K562 (cell line): ENCODE results near the gene VRK1. TPM values are rescaled to one million over a fixed set of nuclear protein-coding genes. Genes with fewer than 3 reads are reported as not detected.

Experiments used
- ATAC-seq: fragments of 200-7000 bp; cut with Tn5 transposase; 3 replicates; pipeline ENCODE4 v1.9.1; 2020; ENCODE audit warnings: moderate library complexity
- BruUV-seq: library from RNA; stranded (reverse); fragments of 400-500 nt; replicated peaks from 2 replicates; lab custom pipeline; 2021; lab: Mats Ljungman, UMichigan
- CTCF ChIA-PET: fragments of 300-600 bp; formaldehyde crosslinking; extraction: SDS; loops from one replicate; lab custom pipeline; 2021; ENCODE audit warnings: low intra/inter-chr PET ratio; lab: Yijun Ruan, JAX
- POLR2A ChIA-PET: fragments of 300-600, 350-650 bp; sonication (Branson Sonifier 250); formaldehyde crosslinking; extraction: SDS; loops from one replicate; lab custom pipeline; 2021; ENCODE audit warnings: antibody characterized with exemption, inconsistent platforms; lab: Yijun Ruan, JAX
- DNase-seq, 4 experiments: peaks; one replicate each; pipeline versions ENCODE4 v3.0.0 to v3.0.0-alpha.2; 2011 to 2018; ENCODE audit warnings: low spot score in 3 of 4, mixed read lengths in 3 of 4; ENCODE audit errors: extremely low read depth in 1 of 4
- FAIRE-seq: peaks from 2 replicates; lab custom pipeline; 2011; peaks lifted over from hg19 to GRCh38; lab: Jason Lieb, UNC
- H2AFZ ChIP-seq: 2 replicates; pipeline ENCODE4 v1.6.0; 2011; ENCODE audit warnings: low read depth, low read length, control low read depth, inconsistent platforms
- H3K27ac ChIP-seq: fragments of 200-600 bp; 3 replicates; pipeline ENCODE4 v1.8.0; 2011; ENCODE audit warnings: low read depth, mild to moderate bottlenecking, control low read depth, inconsistent platforms, low read length, moderate library complexity, mixed read lengths; ENCODE audit errors: extremely low read depth
- H3K27me3 ChIP-seq, 2 experiments: fragments of 300-600 bp in 1 of 2; 2 replicates in 1 of 2; 3 replicates in 1 of 2; pipeline versions ENCODE4 v1.6.0 to v1.8.0; 2011; ENCODE audit warnings: inconsistent platforms in 2 of 2, low read length in 2 of 2, mild to moderate bottlenecking in 1 of 2, mixed read lengths in 1 of 2, moderate library complexity in 1 of 2; ENCODE audit not compliant: control insufficient read depth in 2 of 2, insufficient read depth in 2 of 2
- H3K36me3 ChIP-seq: fragments of 300-600 bp; 3 replicates; pipeline ENCODE4 v1.8.0; 2011; ENCODE audit warnings: mild to moderate bottlenecking, low read length, inconsistent platforms; ENCODE audit not compliant: control insufficient read depth, insufficient read depth
- H3K4me1 ChIP-seq, 2 experiments: fragments of 200-600 bp in 1 of 2; replicated peaks in 1 of 2; 2 replicates in 1 of 2; 3 replicates in 1 of 2; pipeline versions ENCODE4 v1.5.1 to v1.8.0; 2011; ENCODE audit warnings: inconsistent platforms in 2 of 2, low read length in 2 of 2, mild to moderate bottlenecking in 1 of 2, mixed read lengths in 1 of 2, moderate library complexity in 1 of 2; ENCODE audit not compliant: control insufficient read depth in 2 of 2, insufficient read depth in 2 of 2
- H3K4me2 ChIP-seq: 2 replicates; pipeline ENCODE4 v1.6.1; 2011; ENCODE audit warnings: low read length, control low read depth, inconsistent platforms, mixed read lengths; ENCODE audit not compliant: insufficient read depth
- H3K4me3 ChIP-seq: fragments of 200-600 bp; sonication (generic), shearing (Covaris generic); 2 replicates; pipeline ENCODE4 v1.5.1; 2016; ENCODE audit warnings: control low read depth, inconsistent platforms
- H3K79me2 ChIP-seq: fragments of 200-600 bp; 3 replicates; pipeline ENCODE4 v1.8.0; 2011; ENCODE audit warnings: low read length, inconsistent platforms; ENCODE audit not compliant: control insufficient read depth, insufficient read depth
- H3K9ac ChIP-seq, 2 experiments: 2 replicates each; pipeline versions ENCODE4 v1.6.0 to v1.6.1; 2011; ENCODE audit warnings: low read depth in 2 of 2, low read length in 2 of 2, control low read depth in 1 of 2, inconsistent platforms in 1 of 2, mild to moderate bottlenecking in 1 of 2, mixed read lengths in 1 of 2; ENCODE audit not compliant: insufficient read depth in 1 of 2
- H3K9me1 ChIP-seq: one replicate; pipeline ENCODE4 v1.6.0; 2011; ENCODE audit warnings: inconsistent platforms, mild to moderate bottlenecking, low read length, moderate library complexity; ENCODE audit not compliant: control insufficient read depth, insufficient read depth
- H3K9me3 ChIP-seq: replicated peaks from 2 replicates; pipeline ENCODE4 v1.5.1; 2011; ENCODE audit warnings: low read depth, low read length, inconsistent platforms; ENCODE audit not compliant: control insufficient read depth, insufficient read depth
- H4K20me1 ChIP-seq: replicated peaks from 2 replicates; pipeline ENCODE4 v1.6.1; 2011; ENCODE audit warnings: low read length, inconsistent platforms, mixed read lengths; ENCODE audit not compliant: control insufficient read depth, insufficient read depth
- ARNT ChIP-seq, 2 experiments: fragments of 450-650 bp; IDR thresholded peaks; 2 replicates each; pipeline ENCODE4 v1.6.1; 2016; ENCODE audit warnings: mild to moderate bottlenecking in 1 of 2
- CSDE1 ChIP-seq, 2 experiments: fragments of 450-650 bp; IDR thresholded peaks; 2 replicates each; pipeline ENCODE4 v1.6.1; 2016; ENCODE audit warnings: mild to moderate bottlenecking in 1 of 2
- ELF2 ChIP-seq: fragments of 250-450 bp; sonication (Bioruptor Pico); IDR thresholded peaks from 2 replicates; pipeline ENCODE4 v1.5.0; 2021; ENCODE audit warnings: mild to moderate bottlenecking
- KAT7 ChIP-seq: sonication (generic); formaldehyde crosslinking; IDR thresholded peaks from 2 replicates; pipeline ENCODE4 v1.8.0; 2022; ENCODE audit warnings: missing genetic modification reagents, mild to moderate bottlenecking, borderline replicate concordance
- MAFG ChIP-seq: fragments of 450-650 bp; conservative IDR thresholded peaks from 2 replicates; pipeline ENCODE4 v1.6.1; 2016; ENCODE audit warnings: missing genetic modification characterization, missing compliant biosample characterization
- PTTG1 ChIP-seq: fragments of 450-650 bp; IDR thresholded peaks from 2 replicates; pipeline ENCODE4 v1.6.1; 2016; ENCODE audit warnings: low read depth, mild to moderate bottlenecking, missing genetic modification characterization, missing compliant biosample characterization
- SMARCA5 ChIP-seq: fragments of 450-650 bp; IDR thresholded peaks from 2 replicates; pipeline ENCODE4 v1.6.1; 2016
- ZBTB26 ChIP-seq: fragments of 450-650 bp; formaldehyde crosslinking; IDR thresholded peaks from 2 replicates; pipeline ENCODE4 v1.4.0; 2022; ENCODE audit warnings: missing genetic modification characterization
- ZNF140 ChIP-seq: fragments of 250-450 bp; sonication (Bioruptor Pico); IDR thresholded peaks from 2 replicates; pipeline ENCODE4 v1.8.0; 2021; ENCODE audit warnings: moderate library complexity, mild to moderate bottlenecking, inconsistent platforms
- ZNF232 ChIP-seq: sonication (generic); formaldehyde crosslinking; IDR thresholded peaks from 2 replicates; pipeline ENCODE4 v1.8.0; 2022; ENCODE audit warnings: mild to moderate bottlenecking, missing genetic modification reagents
- ZNF239 ChIP-seq: fragments of 250-450 bp; sonication (Bioruptor Pico); IDR thresholded peaks from 2 replicates; pipeline ENCODE4 v1.4.0; 2020; ENCODE audit warnings: mild to moderate bottlenecking
- ZNF436 ChIP-seq: fragments of 250-450, 450-650 bp; sonication (Bioruptor Pico); formaldehyde crosslinking; IDR thresholded peaks from 2 replicates; pipeline ENCODE4 v1.7.0; 2020; ENCODE audit warnings: mild to moderate bottlenecking
- WGBS: fragments of 100-300 bp; shearing (Covaris generic); methylation state at CpG from one replicate; pipeline ENCODE4 v1.1.6; 2016; ENCODE audit warnings: low coverage, mixed read lengths; ENCODE audit not compliant: insufficient coverage; ENCODE audit errors: missing lambda C conversion rate; 5-methylcytosine and 5-hydroxymethylcytosine counted together
- in situ Hi-C: fragments of 300-500 bp; cut with MboI; formaldehyde crosslinking; loops from 4 replicates; pipeline ENCODE4 v1.15.0; 2018; ENCODE audit warnings: inconsistent platforms, mixed read lengths
- intact Hi-C: fragments of 100-400 bp; cut with micrococcal nuclease; formaldehyde crosslinking; loops from 2 replicates; pipeline ENCODE4 v1.14.2; 2022
- polyA plus RNA-seq, 8 experiments: library from polyadenylated mRNA; depleted of rRNA in 4 of 8; stranded (reverse) in 5 of 8; unstranded in 3 of 8; fragments of >200 nt; fragmentation: Nextera tagmentation in 2 of 8; fragmentation: Illumina TruSeq in 1 of 8; extraction: Ambion mirVana in 2 of 8; extraction: Trizol in 1 of 8; gene quantifications; 2 replicates each; pipeline versions ENCODE4 v1.2.1 to v1.2.3, GENCODE V29; 2011 to 2014; ENCODE audit warnings: inconsistent platforms in 1 of 8, missing spikeins in 1 of 8
- total RNA-seq, 7 experiments: library from RNA; depleted of rRNA in 6 of 7; stranded (reverse); fragments of >200 nt in 6 of 7; fragmentation: Illumina TruSeq in 2 of 7; extraction: Trizol in 2 of 7; gene quantifications; 2 replicates each; pipeline versions ENCODE4 v1.2.1 to v1.2.3, GENCODE V29; 2011 to 2021; ENCODE audit warnings: low replicate concordance in 1 of 7
- TF ChIP-seq, protein P1 (sequence below), 3 experiments: IDR thresholded peaks in 2 of 3; conservative IDR thresholded peaks in 1 of 3; 2 replicates each; pipeline ENCODE4 v1.5.1; 2011 to 2012; ENCODE audit warnings: low read length in 3 of 3, mild to moderate bottlenecking in 3 of 3, control low read depth in 2 of 3, improper control_type of control experiment in 1 of 3, inconsistent platforms in 1 of 3, low read depth in 1 of 3, mixed read lengths in 1 of 3, moderate library complexity in 1 of 3; ENCODE audit not compliant: insufficient read depth in 2 of 3

VRK1 gene
- total and polyA plus RNA-seq, 9 of the 15 experiments (the other 6 are each of a cell fraction or from before 2014, with no cell fraction given) = 83.6 to 177 (median 116) TPM

GRCh38 chr14:96847451-96847850, 50.3 kb downstream of the VRK1 start:
- POLR2A ChIA-PET = no interaction called here
- H4K20me1 ChIP-seq = no peaks in the 10 kb centered on the region
- TF ChIP-seq ZNF239 (CRISPR knock-in tag) = no peak
- TF ChIP-seq, protein P1, sequence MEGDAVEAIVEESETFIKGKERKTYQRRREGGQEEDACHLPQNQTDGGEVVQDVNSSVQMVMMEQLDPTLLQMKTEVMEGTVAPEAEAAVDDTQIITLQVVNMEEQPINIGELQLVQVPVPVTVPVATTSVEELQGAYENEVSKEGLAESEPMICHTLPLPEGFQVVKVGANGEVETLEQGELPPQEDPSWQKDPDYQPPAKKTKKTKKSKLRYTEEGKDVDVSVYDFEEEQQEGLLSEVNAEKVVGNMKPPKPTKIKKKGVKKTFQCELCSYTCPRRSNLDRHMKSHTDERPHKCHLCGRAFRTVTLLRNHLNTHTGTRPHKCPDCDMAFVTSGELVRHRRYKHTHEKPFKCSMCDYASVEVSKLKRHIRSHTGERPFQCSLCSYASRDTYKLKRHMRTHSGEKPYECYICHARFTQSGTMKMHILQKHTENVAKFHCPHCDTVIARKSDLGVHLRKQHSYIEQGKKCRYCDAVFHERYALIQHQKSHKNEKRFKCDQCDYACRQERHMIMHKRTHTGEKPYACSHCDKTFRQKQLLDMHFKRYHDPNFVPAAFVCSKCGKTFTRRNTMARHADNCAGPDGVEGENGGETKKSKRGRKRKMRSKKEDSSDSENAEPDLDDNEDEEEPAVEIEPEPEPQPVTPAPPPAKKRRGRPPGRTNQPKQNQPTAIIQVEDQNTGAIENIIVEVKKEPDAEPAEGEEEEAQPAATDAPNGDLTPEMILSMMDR (IDR thresholded peaks at IDR 0.05 in 2 of 3, conservative IDR thresholded peaks at IDR 0.05 in 1 of 3; ENCODE audit: insufficient read depth in 2 of 3, low read depth in 1 of 3, low read length in 3 of 3) = 0 out of 6 replicates have a peak, but pooled peaks of 1 of the 3 experiments have one; percentile 20
- peaks cover 39% of the 10 kb centered on the region for H3K79me2 ChIP-seq
- in situ Hi-C loops = no loop called here
- H3K4me3 ChIP-seq = no peak overlapping the region
- intact Hi-C loops = loop anchor here (10.0 kb wide), 1 partner anchor 283 kb away; no protein-coding TSS in a partner anchor
- no peak overlapping the region for H2AFZ ChIP-seq
- H3K9me3 ChIP-seq = no peaks in the 10 kb centered on the region
- H3K27ac ChIP-seq = no peak overlapping the region
- H3K36me3 ChIP-seq = peaks cover 81% of the 10 kb centered on the region
- BruUV-seq = no TSS peak
- DNase-seq (peak in 1 of 4 experiments; percentile 17), ATAC-seq (peak; percentile 50; the same call in 1 of the 3 replicates), FAIRE-seq (peak; percentile 6)
- no peak overlapping the region for H3K4me2 ChIP-seq
- no peak overlapping the region for H3K9ac ChIP-seq
- WGBS = 56% methylated on average over 1 of the region's 1 CpG
- H3K27me3 ChIP-seq = no peaks in the 10 kb centered on the region
- H3K4me1 ChIP-seq = peaks cover 0 to 6% of the 10 kb centered on the region in 2 experiments; a peak in 1 of 5 replicates
- no peaks in the 10 kb centered on the region for H3K9me1 ChIP-seq
- CTCF ChIA-PET = interaction anchor here (0.9 kb wide), 1 partner anchor 281 kb away, joined by 3 read pairs; no protein-coding TSS in a partner anchor

GRCh38 chr14:96848011-96848410, 50.8 kb downstream of the VRK1 start:
- WGBS = 90% methylated on average over 4 of the region's 4 CpGs
- TF ChIP-seq ARNT (IDR thresholded peaks at IDR 0.05) (no peak), ZNF436 (no peak), ZBTB26 (no peak), SMARCA5 (no peak), ZNF140 (CRISPR knock-in tag) (no peak), KAT7 (no peak), ZNF232 (CRISPR knock-in tag) (no peak), ELF2 (CRISPR knock-in tag) (no peak), PTTG1 (tag) (no peak), CSDE1 (IDR thresholded peaks at IDR 0.05) (no peak), MAFG (tag) (no peak)

More at GRCh38 chr14:96848011-96848410, 50.8 kb downstream of the VRK1 start:
- in situ Hi-C loops = no loop called here
- no peaks in the 10 kb centered on the region for H4K20me1 ChIP-seq
- H3K4me2 ChIP-seq = no peak overlapping the region
- no peak for DNase-seq
- no peak overlapping the region for H3K9ac ChIP-seq
- FAIRE-seq = no peak
- ChIA-PET CTCF (no interaction called here), POLR2A (no interaction called here)
- no peak overlapping the region for H2AFZ ChIP-seq
- H3K27ac ChIP-seq = no peak overlapping the region
- intact Hi-C loops = loop anchor here (10.0 kb wide), 1 partner anchor 283 kb away; no protein-coding TSS in a partner anchor
- no peak overlapping the region for H3K4me3 ChIP-seq
- no peaks in the 10 kb centered on the region for H3K9me1 ChIP-seq
- no peak for ATAC-seq
- no peaks in the 10 kb centered on the region for H3K27me3 ChIP-seq
- H3K4me1 ChIP-seq = peaks cover 0 to 7% of the 10 kb centered on the region in 2 experiments; a peak in 1 of 5 replicates
- no TSS peak for BruUV-seq
- no peaks in the 10 kb centered on the region for H3K9me3 ChIP-seq
- H3K79me2 ChIP-seq = peaks cover 36% of the 10 kb centered on the region; the same call in 2 of the 3 replicates
- H3K36me3 ChIP-seq = peaks cover 81% of the 10 kb centered on the region
